Measurements from ENCODE around the gene DSE.

Gene DSE

GRCh38 chr6:116349216-116349615 is 21.5 kb upstream of the DSE start:
- no peaks in the 10 kb centered on the region for H4K20me1 ChIP-seq (ENCODE audit: insufficient read depth, low read length)
- no peak overlapping the region for H3K27ac ChIP-seq (ENCODE audit: low read length)
- no peaks in the 10 kb centered on the region for H3K36me3 ChIP-seq (ENCODE audit: insufficient read depth, low read length)
- H3K79me2 ChIP-seq (ENCODE audit: insufficient read depth, low read length), result no peaks in the 10 kb centered on the region
- DNase-seq (no peak), ATAC-seq (ENCODE audit: insufficient read depth, low read depth) (no peak)
- H3K27me3 ChIP-seq (ENCODE audit: insufficient read depth, low read length, poor library complexity), result no peaks in the 10 kb centered on the region
- no peak overlapping the region for H3K4me2 ChIP-seq (ENCODE audit: insufficient read depth, low read length)
- H3K9ac ChIP-seq (ENCODE audit: low read depth, low read length), result no peak overlapping the region
- H2AFZ ChIP-seq (ENCODE audit: low read depth, low read length), result no peak overlapping the region
- no peak for TF ChIP-seq EZH2 (IDR thresholded peaks at IDR 0.05; ENCODE audit: borderline replicate concordance, low read depth, low read length, severe bottlenecking)
- no peak for TF ChIP-seq CTCF (IDR thresholded peaks at IDR 0.05; ENCODE audit: borderline replicate concordance, extremely low read depth, low read length, poor library complexity, severe bottlenecking)
- no peaks in the 10 kb centered on the region for H3K9me3 ChIP-seq (ENCODE audit: insufficient read depth, low read length, severe bottlenecking)
- H3K4me1 ChIP-seq (ENCODE audit: insufficient read depth, low read length), result no peaks in the 10 kb centered on the region
- no peak overlapping the region for H3K4me3 ChIP-seq (ENCODE audit: low read depth in 1 of 2, low read length in 2 of 2)

GRCh38 chr6:116351101-116351500 is 19.6 kb upstream of the DSE start:
- no peaks in the 10 kb centered on the region for H3K4me1 ChIP-seq (ENCODE audit: insufficient read depth, low read length)
- H3K27me3 ChIP-seq (ENCODE audit: insufficient read depth, low read length, poor library complexity), result no peaks in the 10 kb centered on the region
- no peaks in the 10 kb centered on the region for H3K36me3 ChIP-seq (ENCODE audit: insufficient read depth, low read length)
- no peak for ATAC-seq (ENCODE audit: insufficient read depth, low read depth)
- H3K27ac ChIP-seq (ENCODE audit: low read length), result no peak overlapping the region
- H3K9me3 ChIP-seq (ENCODE audit: insufficient read depth, low read length, severe bottlenecking), result no peaks in the 10 kb centered on the region
- H3K4me3 ChIP-seq (ENCODE audit: low read depth in 1 of 2, low read length in 2 of 2), result no peak overlapping the region
- H3K4me2 ChIP-seq (ENCODE audit: insufficient read depth, low read length), result no peak overlapping the region
- no peak for DNase-seq
- no peaks in the 10 kb centered on the region for H3K79me2 ChIP-seq (ENCODE audit: insufficient read depth, low read length)
- TF ChIP-seq EZH2 (IDR thresholded peaks at IDR 0.05; ENCODE audit: borderline replicate concordance, low read depth, low read length, severe bottlenecking) (no peak), CTCF (IDR thresholded peaks at IDR 0.05; ENCODE audit: borderline replicate concordance, extremely low read depth, low read length, poor library complexity, severe bottlenecking) (no peak)
- no peak overlapping the region for H2AFZ ChIP-seq (ENCODE audit: low read depth, low read length)
- no peaks in the 10 kb centered on the region for H4K20me1 ChIP-seq (ENCODE audit: insufficient read depth, low read length)
- no peak overlapping the region for H3K9ac ChIP-seq (ENCODE audit: low read depth, low read length)

- ATAC-seq (ENCODE audit: insufficient read depth, low read depth) (no peak), DNase-seq (no peak)
- Histone ChIP-seq H3K4me3 (ENCODE audit: low read depth in 1 of 2, low read length in 2 of 2) (no peak overlapping the region), H3K9me3 (ENCODE audit: insufficient read depth, low read length, severe bottlenecking) (no peaks in the 10 kb centered on the region), H3K4me2 (ENCODE audit: insufficient read depth, low read length) (no peak overlapping the region), H4K20me1 (ENCODE audit: insufficient read depth, low read length) (no peaks in the 10 kb centered on the region), H3K9ac (ENCODE audit: low read depth, low read length) (no peak overlapping the region), H3K36me3 (ENCODE audit: insufficient read depth, low read length) (no peaks in the 10 kb centered on the region), H3K79me2 (ENCODE audit: insufficient read depth, low read length) (no peaks in the 10 kb centered on the region), H3K4me1 (ENCODE audit: insufficient read depth, low read length) (no peaks in the 10 kb centered on the region), H3K27ac (ENCODE audit: low read length) (no peak overlapping the region), H3K27me3 (ENCODE audit: insufficient read depth, low read length, poor library complexity) (no peaks in the 10 kb centered on the region), H2AFZ (ENCODE audit: low read depth, low read length) (no peak overlapping the region)
- TF ChIP-seq CTCF (IDR thresholded peaks at IDR 0.05; ENCODE audit: borderline replicate concordance, extremely low read depth, low read length, poor library complexity, severe bottlenecking), result no peak
- TF ChIP-seq EZH2 (IDR thresholded peaks at IDR 0.05; ENCODE audit: borderline replicate concordance, low read depth, low read length, severe bottlenecking), result no peak
Observed at GRCh38 chr6:116352515-116353471, 18.0 kb upstream of the DSE start.
